Esophagus squamous epithelium (tissue), 5 donors: ENCODE measurements around the gene RPL12. TPM values are rescaled to one million over a fixed set of nuclear protein-coding genes. Genes with fewer than 3 reads are reported as not detected.

ENCODE experiments used
- DNase-seq: peaks from one replicate; lab custom pipeline; 2025; lab: John Stamatoyannopoulos, UW
- H3K27ac ChIP-seq, 4 donors: fragments of 200-600 bp; sonication (generic); one replicate each; pipeline ENCODE4 v1.5.1; 2016 to 2019; ENCODE audit warnings: mild to moderate bottlenecking in 1 of 4
- H3K27me3 ChIP-seq, 4 donors: fragments of 200-600 bp; sonication (generic); 1 replicate in 3 of 4; 2 replicates in 1 of 4; pipeline versions ENCODE4 v1.5.1 to v1.6.0; 2017 to 2021; ENCODE audit warnings: antibody characterized with exemption in 1 of 4
- H3K36me3 ChIP-seq, 3 donors: fragments of 200-600 bp; sonication (generic); one replicate each; pipeline ENCODE4 v1.5.1; 2016 to 2019
- H3K4me1 ChIP-seq, 3 donors: fragments of 200-600 bp; sonication (generic); one replicate each; pipeline ENCODE4 v1.5.1; 2017 to 2019
- H3K4me3 ChIP-seq, 4 donors: fragments of 200-600 bp; sonication (generic); 1 replicate in 3 of 4; 2 replicates in 1 of 4; pipeline ENCODE4 v1.5.1; 2016 to 2019; ENCODE audit warnings: mild to moderate bottlenecking in 2 of 4, moderate library complexity in 1 of 4
- H3K9me3 ChIP-seq, 3 donors: fragments of 200-600 bp; sonication (generic); one replicate each; pipeline ENCODE4 v1.5.1; 2016 to 2019
- POLR2A ChIP-seq, 4 donors: fragments of 450-650 bp; IDR thresholded peaks; one replicate each; pipeline ENCODE4 v1.6.1; 2017; ENCODE audit warnings: antibody characterized with exemption in 4 of 4, mild to moderate bottlenecking in 4 of 4, moderate library complexity in 3 of 4
- WGBS, 2 donors: methylation state at CpG; one replicate each; pipeline ENCODE4 v1.1.5; 2018; 5-methylcytosine and 5-hydroxymethylcytosine counted together
- intact Hi-C: fragments of 100-400 bp; cut with DNase I; formaldehyde crosslinking; loops from one replicate; pipeline ENCODE4 v1.15.0; 2022
- total RNA-seq, 4 donors: library from RNA; depleted of rRNA; stranded (reverse); fragments of >200 nt; gene quantifications; one replicate each; pipeline ENCODE4 v1.1.0, GENCODE V29; 2016
- TF ChIP-seq, protein P1 (sequence below), 6 experiments: fragments of 450-650 bp in 4 of 6; fragments of 200-600 bp in 2 of 6; sonication (generic) in 2 of 6; IDR thresholded peaks; one replicate each; pipeline ENCODE4 v1.5.1; 2016 to 2019; ENCODE audit warnings: antibody characterized with exemption in 6 of 6, mild to moderate bottlenecking in 4 of 6, moderate library complexity in 4 of 6
- donor health status: DM: yes; HTN: yes; CAD: no.

The RPL12 gene
- total RNA-seq, 4 donors from 2014 or later, result 1,192 to 3,474 (median 2,165) TPM

DNA sequence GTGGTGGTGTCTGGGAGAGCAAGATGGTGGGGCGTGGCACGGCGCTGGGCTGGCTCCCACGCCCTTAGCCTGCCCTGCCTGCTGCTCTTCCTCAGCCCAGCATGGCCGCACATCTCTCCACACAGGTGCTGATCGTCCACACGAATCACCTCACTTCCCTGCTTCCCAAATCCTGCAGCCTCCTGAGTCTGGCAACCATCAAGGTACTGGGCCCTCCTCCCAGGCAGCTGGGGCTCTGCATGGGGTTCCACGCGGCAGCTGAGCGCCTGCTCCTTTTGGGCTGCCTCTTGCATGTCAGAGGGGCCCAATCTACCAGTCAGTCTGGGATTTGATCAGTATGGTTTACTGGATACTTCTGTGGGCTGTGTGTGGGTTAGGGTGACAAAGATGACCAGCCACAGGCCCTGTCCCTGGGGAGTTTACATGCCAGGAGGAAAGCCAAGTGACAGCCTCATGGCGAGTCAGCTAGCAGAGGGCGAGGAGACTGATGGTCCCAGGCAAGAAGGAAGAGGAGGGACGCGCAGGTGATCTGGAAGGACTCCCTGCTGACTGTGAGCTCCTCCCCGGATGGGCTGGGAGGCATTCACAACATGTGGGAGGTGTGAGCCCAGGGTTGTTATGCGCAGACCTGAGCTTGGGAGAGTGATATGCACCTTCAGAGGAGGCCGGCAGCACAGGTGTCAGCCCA, 6.1 kb upstream of the RPL12 start:
- TF ChIP-seq, protein P1, sequence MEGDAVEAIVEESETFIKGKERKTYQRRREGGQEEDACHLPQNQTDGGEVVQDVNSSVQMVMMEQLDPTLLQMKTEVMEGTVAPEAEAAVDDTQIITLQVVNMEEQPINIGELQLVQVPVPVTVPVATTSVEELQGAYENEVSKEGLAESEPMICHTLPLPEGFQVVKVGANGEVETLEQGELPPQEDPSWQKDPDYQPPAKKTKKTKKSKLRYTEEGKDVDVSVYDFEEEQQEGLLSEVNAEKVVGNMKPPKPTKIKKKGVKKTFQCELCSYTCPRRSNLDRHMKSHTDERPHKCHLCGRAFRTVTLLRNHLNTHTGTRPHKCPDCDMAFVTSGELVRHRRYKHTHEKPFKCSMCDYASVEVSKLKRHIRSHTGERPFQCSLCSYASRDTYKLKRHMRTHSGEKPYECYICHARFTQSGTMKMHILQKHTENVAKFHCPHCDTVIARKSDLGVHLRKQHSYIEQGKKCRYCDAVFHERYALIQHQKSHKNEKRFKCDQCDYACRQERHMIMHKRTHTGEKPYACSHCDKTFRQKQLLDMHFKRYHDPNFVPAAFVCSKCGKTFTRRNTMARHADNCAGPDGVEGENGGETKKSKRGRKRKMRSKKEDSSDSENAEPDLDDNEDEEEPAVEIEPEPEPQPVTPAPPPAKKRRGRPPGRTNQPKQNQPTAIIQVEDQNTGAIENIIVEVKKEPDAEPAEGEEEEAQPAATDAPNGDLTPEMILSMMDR (IDR thresholded peaks at IDR 0.05), result no peak
- no peak for TF ChIP-seq POLR2A (IDR thresholded peaks at IDR 0.05)
- WGBS, 2 donors, result 73 to 80% methylated on average over 8 to 15 of the region's 17 CpGs
- peaks cover 7 to 17% (median 9%) of the 10 kb centered on the region in 3 donors for H3K4me1 ChIP-seq
- H3K27me3 ChIP-seq, result no peaks in the 10 kb centered on the region
- H3K9me3 ChIP-seq, result no peaks in the 10 kb centered on the region
- no peak overlapping the region for H3K27ac ChIP-seq
- no peak overlapping the region for H3K4me3 ChIP-seq
- peaks cover 9 to 86% (median 40%) of the 10 kb centered on the region in 3 donors for H3K36me3 ChIP-seq
- DNase-seq, result no peak
- intact Hi-C loops, result no loop called here

DNA sequence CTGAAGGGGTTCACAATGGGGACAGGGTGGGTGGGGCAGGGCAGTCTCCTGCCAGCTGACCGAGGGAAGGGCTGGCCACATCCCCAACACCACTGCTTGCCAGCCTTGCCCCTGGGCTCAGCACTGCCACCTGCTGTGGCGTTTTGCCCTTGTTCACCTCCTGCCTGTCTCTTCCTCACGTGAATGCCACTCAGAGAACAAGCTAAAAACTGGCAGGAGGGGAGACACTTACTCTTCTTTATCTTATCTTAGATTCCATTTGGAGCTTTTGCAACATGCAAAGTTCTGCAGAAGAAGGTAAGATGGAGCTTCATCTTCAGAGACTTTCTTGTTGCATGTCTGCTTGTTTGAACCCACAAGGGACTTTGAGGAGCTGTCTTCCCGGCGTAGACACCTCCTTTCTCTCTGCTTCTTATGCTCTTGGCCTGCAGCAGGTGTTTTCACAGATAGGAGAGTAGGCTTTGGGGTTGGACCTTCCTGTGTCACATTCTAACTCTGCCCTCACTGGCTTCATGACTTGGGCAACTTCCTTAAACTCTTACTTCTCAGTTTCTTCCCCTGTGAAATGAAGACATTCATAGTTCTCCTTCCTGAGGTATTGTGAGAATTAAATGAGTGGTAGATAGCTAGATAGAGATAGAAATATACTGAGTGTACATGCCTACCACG, 4.3 kb upstream of the RPL12 start:
- no peak overlapping the region for H3K27ac ChIP-seq
- peaks cover 0 to 67% (median 26%) of the 10 kb centered on the region in 3 donors for H3K36me3 ChIP-seq
- peaks cover 0 to 4% (median 0%) of the 10 kb centered on the region in 3 donors for H3K9me3 ChIP-seq
- H3K27me3 ChIP-seq, result no peaks in the 10 kb centered on the region
- 50 to 58% methylated on average over 6 of the region's 6 CpGs for WGBS, 2 donors
- no peak for DNase-seq
- no peak for TF ChIP-seq POLR2A (IDR thresholded peaks at IDR 0.05)
- TF ChIP-seq, protein P1 (IDR thresholded peaks at IDR 0.05), result peak in 4 of 6 experiments; percentile 20 to 55 (median 28)
- intact Hi-C loops, result no loop called here
- no peak overlapping the region for H3K4me3 ChIP-seq
- peaks cover 10 to 24% (median 15%) of the 10 kb centered on the region in 3 donors for H3K4me1 ChIP-seq

GRCh38 chr9:127452691-127453090, 1.5 kb upstream of the RPL12 start:
- intact Hi-C loops, result no loop called here
- H3K27me3 ChIP-seq, result no peaks in the 10 kb centered on the region
- H3K9me3 ChIP-seq, result peaks cover 0 to 4% (median 0%) of the 10 kb centered on the region in 3 donors
- peaks cover 10 to 66% (median 28%) of the 10 kb centered on the region in 3 donors for H3K36me3 ChIP-seq
- H3K4me3 ChIP-seq, result peak overlapping the region in 3 of 4 donors; percentile 88 to 94 (median 91)
- 36 to 57% methylated on average over 3 to 4 of the region's 4 CpGs for WGBS, 2 donors
- TF ChIP-seq, protein P1 (IDR thresholded peaks at IDR 0.05), result no peak
- no peak for TF ChIP-seq POLR2A (IDR thresholded peaks at IDR 0.05)
- peak overlapping the region in 2 of 4 donors; percentile 96 to 98 for H3K27ac ChIP-seq
- peaks cover 15 to 52% (median 36%) of the 10 kb centered on the region in 3 donors for H3K4me1 ChIP-seq
- no peak for DNase-seq

GRCh38 chr9:127451858-127452656, 851 bp upstream of the RPL12 start:
- H3K36me3 ChIP-seq, result peaks cover 15 to 66% (median 27%) of the 10 kb centered on the region in 3 donors
- H3K27ac ChIP-seq, result peak overlapping the region; percentile 93 to 98 (median 96)
- no peaks in the 10 kb centered on the region for H3K27me3 ChIP-seq
- H3K4me3 ChIP-seq, result peak overlapping the region; percentile 88 to 94 (median 91)
- intact Hi-C loops, result no loop called here
- TF ChIP-seq, protein P1 (IDR thresholded peaks at IDR 0.05), result no peak
- TF ChIP-seq POLR2A (IDR thresholded peaks at IDR 0.05), result no peak
- peaks cover 0 to 4% (median 0%) of the 10 kb centered on the region in 3 donors for H3K9me3 ChIP-seq
- DNase-seq, result no peak
- 5 to 31% methylated on average over 7 to 14 of the region's 29 CpGs for WGBS, 2 donors
- H3K4me1 ChIP-seq, result peaks cover 15 to 58% (median 36%) of the 10 kb centered on the region in 3 donors
